Mesendoderm (in vitro differentiated cells): ENCODE measurements around the gene CTNND2.

Source experiments
- DNase-seq: peaks from one replicate; pipeline ENCODE4 v3.0.0; 2013
- H2AK5ac ChIP-seq: 2 replicates; pipeline ENCODE4 v1.6.1; 2013; ENCODE audit warnings: low read length, inconsistent platforms
- H2BK120ac ChIP-seq: 2 replicates; pipeline ENCODE4 v1.6.1; 2013; ENCODE audit warnings: low read depth, mild to moderate bottlenecking, low read length, moderate library complexity, mixed read lengths
- H2BK15ac ChIP-seq: replicated peaks from 2 replicates; pipeline ENCODE4 v1.6.1; 2013; ENCODE audit warnings: low read depth, mild to moderate bottlenecking, moderate library complexity
- H2BK5ac ChIP-seq: 2 replicates; pipeline ENCODE4 v1.6.1; 2013; ENCODE audit warnings: low read length, inconsistent platforms
- H3K18ac ChIP-seq: 2 replicates; pipeline ENCODE4 v1.6.1; 2013; ENCODE audit warnings: mild to moderate bottlenecking, low read length, mixed read lengths
- H3K23ac ChIP-seq: one replicate; pipeline ENCODE4 v1.6.1; 2013; ENCODE audit warnings: low read length
- H3K27ac ChIP-seq: 2 replicates; pipeline ENCODE4 v1.5.1; 2013; ENCODE audit warnings: low read depth, mild to moderate bottlenecking, inconsistent platforms, low read length, moderate library complexity
- H3K27me3 ChIP-seq: 2 replicates; pipeline ENCODE4 v1.6.1; 2013; ENCODE audit warnings: low read length, control low read depth, mild to moderate bottlenecking, inconsistent platforms; ENCODE audit not compliant: insufficient read depth, poor library complexity
- H3K36me3 ChIP-seq: 2 replicates; pipeline ENCODE4 v1.6.1; 2013; ENCODE audit warnings: low read length, inconsistent platforms; ENCODE audit not compliant: control insufficient read depth, insufficient read depth
- H3K4ac ChIP-seq: one replicate; pipeline ENCODE4 v1.6.1; 2013; ENCODE audit warnings: low read depth, mild to moderate bottlenecking, low read length, moderate library complexity
- H3K4me1 ChIP-seq: 2 replicates; pipeline ENCODE4 v1.6.1; 2013; ENCODE audit warnings: low read depth, low read length, inconsistent platforms; ENCODE audit not compliant: control insufficient read depth
- H3K4me2 ChIP-seq: 2 replicates; pipeline ENCODE4 v1.6.1; 2013; ENCODE audit warnings: low read length
- H3K4me3 ChIP-seq: 2 replicates; pipeline ENCODE4 v1.5.1; 2013; ENCODE audit warnings: mild to moderate bottlenecking, low read length
- H3K56ac ChIP-seq: one replicate; pipeline ENCODE4 v1.6.1; 2013; ENCODE audit warnings: low read length
- H3K79me1 ChIP-seq: 2 replicates; pipeline ENCODE4 v1.6.1; 2013; ENCODE audit warnings: low read length, inconsistent platforms
- H3K79me2 ChIP-seq: 2 replicates; pipeline ENCODE4 v1.6.1; 2013; ENCODE audit warnings: mild to moderate bottlenecking, low read length; ENCODE audit not compliant: control insufficient read depth, insufficient read depth
- H3K9ac ChIP-seq: 2 replicates; pipeline ENCODE4 v1.6.1; 2013; ENCODE audit warnings: low read length, inconsistent platforms
- H4K5ac ChIP-seq: one replicate; pipeline ENCODE4 v1.6.1; 2013; ENCODE audit warnings: low read length
- H4K8ac ChIP-seq: one replicate; pipeline ENCODE4 v1.6.1; 2013; ENCODE audit warnings: low read depth, mild to moderate bottlenecking, control low read depth, low read length, moderate library complexity
- WGBS: extraction: QIAGEN DNeasy Blood & Tissue Kit; methylation state at CpG from one replicate; pipeline ENCODE4 v1.1.7; 2013; ENCODE audit warnings: low lambda C conversion rate, missing lambda C conversion rate; ENCODE audit not compliant: insufficient coverage; ENCODE audit errors: extremely low coverage; 5-methylcytosine and 5-hydroxymethylcytosine counted together

The CTNND2 gene

DNA sequence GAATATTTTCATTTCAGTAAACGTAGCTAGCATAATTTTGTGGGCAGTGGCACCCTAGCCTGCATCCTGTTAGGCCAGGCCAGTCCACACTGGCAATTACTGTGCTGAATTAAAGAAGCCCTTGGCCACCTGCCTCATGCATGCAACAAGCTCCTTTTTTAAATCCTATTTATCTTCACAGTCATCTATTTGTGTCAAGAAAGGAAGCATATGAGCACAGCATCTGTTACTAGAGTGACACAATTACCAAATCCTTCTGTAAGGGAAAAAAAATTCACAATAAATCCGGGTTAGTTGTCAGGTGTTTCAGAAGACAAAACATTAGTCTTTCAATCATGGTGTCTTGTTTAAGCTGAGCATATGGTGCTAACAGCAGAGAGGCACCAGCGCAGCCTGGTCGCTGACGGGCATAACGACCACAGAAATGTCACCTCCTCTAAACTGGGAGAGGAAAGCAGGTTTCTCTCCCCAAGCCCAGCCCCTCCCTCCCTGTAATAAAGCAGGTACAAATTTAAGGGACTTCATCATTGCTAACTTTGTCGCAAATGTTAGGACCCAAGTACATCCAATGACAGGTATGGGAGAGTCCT lies 520.6 kb downstream of the CTNND2 start:
- H3K18ac ChIP-seq, result no peak overlapping the region
- no peaks in the 10 kb centered on the region for H3K36me3 ChIP-seq
- no peak overlapping the region for H3K9ac ChIP-seq
- H3K79me2 ChIP-seq, result no peaks in the 10 kb centered on the region
- no peak overlapping the region for H3K4me2 ChIP-seq
- H3K27ac ChIP-seq, result no peak overlapping the region
- H3K56ac ChIP-seq, result no peak overlapping the region
- H2BK5ac ChIP-seq, result no peak overlapping the region
- whole genome bisulfite sequencing, result no CpG with 5 or more reads among the region's 7 CpGs
- no peak for DNase-seq
- no peak overlapping the region for H3K4me3 ChIP-seq
- H4K5ac ChIP-seq, result no peak overlapping the region
- H3K79me1 ChIP-seq, result no peaks in the 10 kb centered on the region
- no peak overlapping the region for H3K23ac ChIP-seq
- no peak overlapping the region for H2BK15ac ChIP-seq
- H3K27me3 ChIP-seq, result peaks cover 10% of the 10 kb centered on the region
- H2BK120ac ChIP-seq, result no peak overlapping the region
- no peak overlapping the region for H3K4ac ChIP-seq
- no peak overlapping the region for H4K8ac ChIP-seq
- H3K4me1 ChIP-seq, result no peaks in the 10 kb centered on the region
- no peak overlapping the region for H2AK5ac ChIP-seq

DNA sequence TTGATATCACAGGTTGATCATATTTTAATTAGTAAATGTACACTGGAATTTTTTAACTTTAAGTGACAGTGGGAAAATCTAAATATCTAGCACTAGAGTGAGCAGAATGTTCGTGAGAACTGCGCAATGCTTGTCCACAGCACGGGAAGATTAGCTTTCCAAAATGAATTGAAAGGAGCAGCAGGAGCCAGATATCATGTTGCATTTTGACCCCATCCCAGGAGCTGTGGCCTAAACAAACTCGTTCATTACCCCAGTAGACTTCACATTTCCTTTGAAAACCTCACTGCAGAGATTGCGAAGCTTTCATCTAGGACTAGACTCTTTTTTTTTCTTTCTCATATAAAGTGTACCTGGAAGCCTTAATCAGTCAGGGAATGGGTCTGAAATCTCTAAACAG lies 525.8 kb downstream of the CTNND2 start:
- no peak overlapping the region for H3K18ac ChIP-seq
- H4K8ac ChIP-seq, result no peak overlapping the region
- no peak for DNase-seq
- H2BK120ac ChIP-seq, result no peak overlapping the region
- no peak overlapping the region for H3K4me2 ChIP-seq
- H3K36me3 ChIP-seq, result no peaks in the 10 kb centered on the region
- H3K9ac ChIP-seq, result no peak overlapping the region
- H3K79me1 ChIP-seq, result no peaks in the 10 kb centered on the region
- H3K27ac ChIP-seq, result no peak overlapping the region
- no peaks in the 10 kb centered on the region for H3K4me1 ChIP-seq
- H3K23ac ChIP-seq, result no peak overlapping the region
- H3K56ac ChIP-seq, result no peak overlapping the region
- H3K79me2 ChIP-seq, result no peaks in the 10 kb centered on the region
- no peak overlapping the region for H3K4me3 ChIP-seq
- H2BK15ac ChIP-seq, result no peak overlapping the region
- H2AK5ac ChIP-seq, result no peak overlapping the region
- WGBS, result no CpG with 5 or more reads among the region's 5 CpGs
- no peak overlapping the region for H2BK5ac ChIP-seq
- H4K5ac ChIP-seq, result no peak overlapping the region
- H3K4ac ChIP-seq, result no peak overlapping the region
- peaks cover 1% of the 10 kb centered on the region for H3K27me3 ChIP-seq

GRCh38 chr5:11377896-11378295 lies 526.4 kb downstream of the CTNND2 start:
- Histone ChIP-seq H3K4me2 (no peak overlapping the region), H2BK120ac (no peak overlapping the region), H3K79me1 (no peaks in the 10 kb centered on the region), H3K27me3 (no peaks in the 10 kb centered on the region), H3K23ac (no peak overlapping the region), H3K4me3 (no peak overlapping the region), H3K18ac (no peak overlapping the region), H2BK15ac (no peak overlapping the region), H3K27ac (no peak overlapping the region), H4K8ac (no peak overlapping the region), H3K36me3 (no peaks in the 10 kb centered on the region), H3K4me1 (no peaks in the 10 kb centered on the region), H2AK5ac (no peak overlapping the region), H3K79me2 (no peaks in the 10 kb centered on the region), H3K4ac (no peak overlapping the region), H3K9ac (no peak overlapping the region), H3K56ac (no peak overlapping the region), H4K5ac (no peak overlapping the region), H2BK5ac (no peak overlapping the region)
- peak; percentile 36 for DNase-seq
- no CpG with 5 or more reads among the region's 2 CpGs for WGBS

GRCh38 chr5:11372191-11372590 lies 532.1 kb downstream of the CTNND2 start:
- H2BK15ac ChIP-seq, result no peak overlapping the region
- no peak overlapping the region for H3K4ac ChIP-seq
- no peaks in the 10 kb centered on the region for H3K79me1 ChIP-seq
- no peak overlapping the region for H3K9ac ChIP-seq
- H3K23ac ChIP-seq, result no peak overlapping the region
- no peaks in the 10 kb centered on the region for H3K79me2 ChIP-seq
- no peak overlapping the region for H3K27ac ChIP-seq
- no peak overlapping the region for H3K56ac ChIP-seq
- H4K8ac ChIP-seq, result no peak overlapping the region
- WGBS, result no CpG with 5 or more reads among the region's 3 CpGs
- no peaks in the 10 kb centered on the region for H3K36me3 ChIP-seq
- H3K18ac ChIP-seq, result no peak overlapping the region
- no peaks in the 10 kb centered on the region for H3K27me3 ChIP-seq
- no peaks in the 10 kb centered on the region for H3K4me1 ChIP-seq
- H4K5ac ChIP-seq, result no peak overlapping the region
- H3K4me3 ChIP-seq, result no peak overlapping the region
- no peak overlapping the region for H3K4me2 ChIP-seq
- no peak for DNase-seq
- H2BK5ac ChIP-seq, result no peak overlapping the region
- no peak overlapping the region for H2BK120ac ChIP-seq
- H2AK5ac ChIP-seq, result no peak overlapping the region

DNA sequence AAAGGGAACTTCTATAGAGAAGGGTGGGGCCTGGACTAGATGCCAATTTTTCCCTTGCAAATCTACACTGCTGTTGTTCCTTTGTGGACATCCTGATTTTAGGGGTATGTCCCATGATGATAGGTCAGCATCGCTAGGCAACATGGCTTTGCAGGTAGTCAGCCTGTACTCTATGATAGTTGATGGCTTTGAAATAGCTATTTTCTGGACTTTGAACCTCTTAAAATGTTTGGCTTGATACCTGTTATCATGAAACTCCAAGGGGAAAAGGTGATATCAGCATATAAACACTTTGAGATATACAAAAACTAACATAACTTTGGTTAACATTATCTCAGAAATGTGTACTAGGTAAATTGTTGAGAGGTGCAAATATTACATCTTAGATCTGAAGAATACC lies 533.2 kb downstream of the CTNND2 start:
- Histone ChIP-seq H3K4me3 (no peak overlapping the region), H2AK5ac (no peak overlapping the region), H3K27ac (no peak overlapping the region), H3K4ac (no peak overlapping the region), H3K36me3 (no peaks in the 10 kb centered on the region), H3K79me1 (no peaks in the 10 kb centered on the region), H3K4me2 (no peak overlapping the region), H4K5ac (no peak overlapping the region), H3K23ac (no peak overlapping the region), H3K79me2 (no peaks in the 10 kb centered on the region), H4K8ac (no peak overlapping the region), H3K27me3 (no peaks in the 10 kb centered on the region), H3K4me1 (no peaks in the 10 kb centered on the region), H2BK120ac (no peak overlapping the region), H3K9ac (no peak overlapping the region), H3K56ac (no peak overlapping the region), H2BK15ac (no peak overlapping the region), H3K18ac (no peak overlapping the region), H2BK5ac (no peak overlapping the region)
- no CpG with 5 or more reads among the region's 1 CpG for WGBS
- DNase-seq, result no peak

DNA sequence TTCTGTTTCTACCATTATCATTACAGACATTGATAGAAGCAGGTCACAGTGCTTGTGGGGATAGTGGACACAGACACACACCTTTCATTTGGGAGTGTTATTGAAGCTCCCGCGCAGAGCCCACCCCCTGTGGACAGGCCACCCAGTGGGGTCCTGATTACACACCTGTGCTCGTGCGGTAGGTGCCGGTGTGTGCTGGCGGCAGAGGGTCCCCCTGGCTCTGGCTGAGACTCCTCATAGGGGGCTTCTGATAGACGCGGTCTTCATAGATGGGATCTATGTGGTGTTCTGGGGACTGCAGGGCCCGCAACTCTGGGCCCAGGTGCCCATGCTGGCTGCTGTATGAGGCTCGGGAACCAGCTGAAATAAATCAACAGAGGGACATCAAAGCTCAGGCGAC lies 539.7 kb downstream of the CTNND2 start:
- Histone ChIP-seq H3K4me2 (no peak overlapping the region), H3K56ac (no peak overlapping the region), H4K8ac (no peak overlapping the region), H3K36me3 (no peaks in the 10 kb centered on the region), H2BK120ac (no peak overlapping the region), H3K18ac (no peak overlapping the region), H3K79me1 (no peaks in the 10 kb centered on the region), H3K9ac (no peak overlapping the region), H3K79me2 (no peaks in the 10 kb centered on the region), H2BK5ac (no peak overlapping the region), H3K4ac (no peak overlapping the region), H3K27ac (no peak overlapping the region), H2BK15ac (no peak overlapping the region), H3K4me3 (no peak overlapping the region), H3K27me3 (no peaks in the 10 kb centered on the region), H3K4me1 (no peaks in the 10 kb centered on the region), H2AK5ac (no peak overlapping the region), H4K5ac (no peak overlapping the region), H3K23ac (no peak overlapping the region)
- no peak for DNase-seq
- no CpG with 5 or more reads among the region's 11 CpGs for WGBS
